SK-N-SH (cell line): Measurements from ENCODE around the gene ATF6B. TPM values are rescaled to one million over a fixed set of nuclear protein-coding genes. Genes with fewer than 3 reads are reported as not detected.

Experiments
- CTCF ChIA-PET: fragments of 300-600, 350-600 bp; formaldehyde crosslinking; extraction: SDS; loops from one replicate; lab custom pipeline; 2021; lab: Yijun Ruan, JAX
- POLR2A ChIA-PET: fragments of 350-600 bp; sonication (Branson Sonifier 250); formaldehyde crosslinking; extraction: SDS; loops from one replicate; lab custom pipeline; 2020; ENCODE audit warnings: antibody characterized with exemption, inconsistent platforms; lab: Yijun Ruan, JAX
- DNase-seq: peaks from one replicate; pipeline ENCODE4 v3.0.0; 2012
- H2AFZ ChIP-seq: fragments of 200-600 bp; sonication (generic); 2 replicates; pipeline ENCODE4 v1.8.1; 2016; ENCODE audit warnings: antibody characterized with exemption, mild to moderate bottlenecking, low read depth
- H3F3A ChIP-seq: fragments of 200-600 bp; sonication (generic); replicated peaks from 2 replicates; pipeline ENCODE3; 2016; ENCODE audit warnings: antibody characterized with exemption, mild to moderate bottlenecking; ENCODE audit not compliant: insufficient read depth
- H3K27ac ChIP-seq, 2 experiments: fragments of 200-500 bp in 1 of 2; fragments of 200-600 bp in 1 of 2; sonication (Bioruptor generic) in 1 of 2; sonication (generic), shearing (Covaris generic) in 1 of 2; 2 replicates each; pipeline versions ENCODE4 v1.5.1 to v1.6.1; 2014 to 2016; ENCODE audit warnings: low read depth in 2 of 2, inconsistent platforms in 1 of 2, low read length in 1 of 2, mild to moderate bottlenecking in 1 of 2, mixed read lengths in 1 of 2
- H3K27me3 ChIP-seq: fragments of 200-600 bp; sonication (generic), shearing (Covaris generic); 2 replicates; pipeline ENCODE4 v1.6.1; 2016; ENCODE audit warnings: mixed run types; ENCODE audit not compliant: insufficient read depth
- H3K36me3 ChIP-seq, 2 experiments: fragments of 200-500 bp in 1 of 2; fragments of 200-600 bp in 1 of 2; sonication (Bioruptor generic) in 1 of 2; sonication (generic) in 1 of 2; replicated peaks in 1 of 2; 2 replicates each; pipeline versions ENCODE3 to v1.5.1; 2014 to 2016; ENCODE audit warnings: low read length in 1 of 2, mild to moderate bottlenecking in 1 of 2; ENCODE audit not compliant: insufficient read depth in 2 of 2, control insufficient read depth in 1 of 2
- H3K4me1 ChIP-seq, 2 experiments: fragments of 200-500 bp in 1 of 2; fragments of 200-600 bp in 1 of 2; sonication (Bioruptor generic) in 1 of 2; sonication (generic), shearing (Covaris generic) in 1 of 2; 2 replicates each; pipeline versions ENCODE4 v1.5.1 to v1.6.1; 2014 to 2016; ENCODE audit warnings: low read depth in 1 of 2, low read length in 1 of 2, mixed run types in 1 of 2; ENCODE audit not compliant: insufficient read depth in 2 of 2, control insufficient read depth in 1 of 2
- H3K4me2 ChIP-seq: fragments of 200-600 bp; sonication (generic), shearing (Covaris generic); 2 replicates; pipeline ENCODE4 v1.6.1; 2017; ENCODE audit warnings: mixed run types
- H3K4me3 ChIP-seq, 2 experiments: fragments of 200-500 bp in 1 of 2; fragments of 200-600 bp in 1 of 2; sonication (Bioruptor generic) in 1 of 2; sonication (generic), shearing (Covaris generic) in 1 of 2; 2 replicates each; pipeline versions ENCODE4 v1.5.1 to v1.8.1; 2014 to 2016; ENCODE audit warnings: low read depth in 2 of 2, inconsistent platforms in 1 of 2, low read length in 1 of 2, mild to moderate bottlenecking in 1 of 2, mixed read lengths in 1 of 2, moderate library complexity in 1 of 2
- H3K79me2 ChIP-seq: fragments of 200-600 bp; sonication (generic); 2 replicates; pipeline ENCODE4 v1.8.1; 2017; ENCODE audit warnings: mild to moderate bottlenecking; ENCODE audit not compliant: insufficient read depth
- H3K9ac ChIP-seq: fragments of 200-600 bp; sonication (generic); 2 replicates; pipeline ENCODE4 v1.6.1; 2017; ENCODE audit warnings: mixed run types
- H3K9me2 ChIP-seq: fragments of 200-600 bp; sonication (generic); 2 replicates; pipeline ENCODE4 v1.6.1; 2017; ENCODE audit warnings: mixed run types
- H3K9me3 ChIP-seq: fragments of 200-600 bp; sonication (generic); 2 replicates; pipeline ENCODE4 v1.6.1; 2017; ENCODE audit warnings: mixed run types, mild to moderate bottlenecking, moderate library complexity
- H4K20me1 ChIP-seq: fragments of 200-600 bp; sonication (generic); 2 replicates; pipeline ENCODE4 v1.6.1; 2017; ENCODE audit warnings: mild to moderate bottlenecking, mixed run types; ENCODE audit not compliant: insufficient read depth
- ELF1 ChIP-seq: IDR thresholded peaks from 2 replicates; pipeline ENCODE4 v1.4.0; 2012
- EP300 ChIP-seq, 2 experiments: IDR thresholded peaks; 2 replicates each; pipeline versions ENCODE4 v1.4.0 to v1.6.1; 2012; ENCODE audit warnings: borderline replicate concordance in 1 of 2, low read depth in 1 of 2, low read length in 1 of 2
- FOSL2 ChIP-seq: IDR thresholded peaks from 2 replicates; pipeline ENCODE4 v1.4.0; 2012; ENCODE audit warnings: low read depth, mild to moderate bottlenecking, moderate library complexity, borderline replicate concordance
- FOXJ3 ChIP-seq: sonication (generic); formaldehyde crosslinking; IDR thresholded peaks from 2 replicates; pipeline ENCODE4 v1.5.1; 2020; ENCODE audit warnings: mild to moderate bottlenecking, missing genetic modification reagents
- FOXM1 ChIP-seq: IDR thresholded peaks from 2 replicates; pipeline ENCODE4 v1.4.0; 2012; ENCODE audit warnings: low read depth, mild to moderate bottlenecking
- GABPA ChIP-seq: IDR thresholded peaks from 2 replicates; pipeline ENCODE4 v1.4.0; 2012; ENCODE audit warnings: low read depth, mild to moderate bottlenecking
- GATA2 ChIP-seq: sonication (generic); formaldehyde crosslinking; IDR thresholded peaks from 2 replicates; pipeline ENCODE4 v1.5.0; 2020; ENCODE audit warnings: mild to moderate bottlenecking, missing genetic modification reagents
- IRF3 ChIP-seq: fragments of 150-350 bp; IDR thresholded peaks from 2 replicates; pipeline ENCODE4 v1.6.1; 2016; ENCODE audit warnings: mild to moderate bottlenecking, low read depth, low read length
- MXI1 ChIP-seq: IDR thresholded peaks from 2 replicates; pipeline ENCODE4 v1.6.1; 2012; ENCODE audit warnings: mild to moderate bottlenecking, low read depth, low read length, improper control_type of control experiment
- NFIC ChIP-seq: IDR thresholded peaks from 2 replicates; pipeline ENCODE4 v1.4.0; 2012; ENCODE audit warnings: borderline replicate concordance
- PBX3 ChIP-seq: IDR thresholded peaks from 2 replicates; pipeline ENCODE4; 2012
- RAD21 ChIP-seq: IDR thresholded peaks from 2 replicates; pipeline ENCODE4 v1.6.1; 2012; ENCODE audit warnings: mild to moderate bottlenecking, low read length
- SMC3 ChIP-seq: IDR thresholded peaks from 2 replicates; pipeline ENCODE4 v1.6.1; 2012; ENCODE audit warnings: low read depth, low read length, improper control_type of control experiment
- TAF1 ChIP-seq: IDR thresholded peaks from 2 replicates; pipeline ENCODE4 v1.6.1; 2012; ENCODE audit warnings: low read depth, mild to moderate bottlenecking, low read length, moderate library complexity, borderline replicate concordance
- TEAD4 ChIP-seq: IDR thresholded peaks from 2 replicates; pipeline ENCODE4 v1.4.0; 2012; ENCODE audit warnings: mild to moderate bottlenecking, borderline replicate concordance; ENCODE audit not compliant: insufficient read depth
- USF2 ChIP-seq: fragments of 150-350 bp; IDR thresholded peaks from 2 replicates; pipeline ENCODE4 v1.6.1; 2017; ENCODE audit warnings: antibody characterized with exemption, low read length, low read depth, borderline replicate concordance
- YY1 ChIP-seq: IDR thresholded peaks from 2 replicates; pipeline ENCODE4 v1.4.0; 2012; ENCODE audit warnings: low read depth, mild to moderate bottlenecking
- WGBS: methylation state at CpG from one replicate; pipeline ENCODE4 v1.1.6; 2017; ENCODE audit warnings: low lambda C conversion rate; 5-methylcytosine and 5-hydroxymethylcytosine counted together
- polyA plus RNA-seq, 3 experiments: library from polyadenylated mRNA; depleted of rRNA; stranded (reverse); fragments of >200 nt; gene quantifications; 2 replicates each; pipeline ENCODE4 v1.2.3, GENCODE V29; 2012

Gene ATF6B
- polyA plus RNA-seq, 1 of the 3 experiments (the other 2 are of a cell fraction), result 61.3 TPM

GRCh38 chr6:32092760-32093497 is 35.1 kb downstream of the ATF6B start:
- no peaks in the 10 kb centered on the region for H3K79me2 ChIP-seq
- no peak overlapping the region for H3K9ac ChIP-seq
- POLR2A ChIA-PET, result no interaction called here
- H3K4me1 ChIP-seq, result peaks cover 0 to 9% of the 10 kb centered on the region in 2 experiments; a peak in 1 of 4 replicates
- no peaks in the 10 kb centered on the region for H3K36me3 ChIP-seq
- H3F3A ChIP-seq, result no peaks in the 10 kb centered on the region
- H3K9me3 ChIP-seq, result no peaks in the 10 kb centered on the region
- DNase-seq, result no peak
- H3K9me2 ChIP-seq, result no peaks in the 10 kb centered on the region
- peaks cover 75% of the 10 kb centered on the region for H3K27me3 ChIP-seq
- no peaks in the 10 kb centered on the region for H4K20me1 ChIP-seq
- TF ChIP-seq ELF1, result no peak
- no peak for TF ChIP-seq TEAD4
- no peak for TF ChIP-seq FOSL2
- no peak for TF ChIP-seq EP300 (IDR thresholded peaks at IDR 0.05; ENCODE audit: borderline replicate concordance in 1 of 2, low read depth in 1 of 2, low read length in 1 of 2)
- no peak for TF ChIP-seq PBX3
- TF ChIP-seq NFIC, result no peak
- no peak for TF ChIP-seq YY1
- no peak for TF ChIP-seq SMC3
- TF ChIP-seq FOXM1, result no peak
- TF ChIP-seq IRF3, result no peak
- no peak for TF ChIP-seq RAD21
- TF ChIP-seq GABPA, result no peak
- no peak overlapping the region for H2AFZ ChIP-seq
- no peak overlapping the region for H3K27ac ChIP-seq
- CTCF ChIA-PET, result interaction anchor here (0.6 to 0.9 kb wide), 2 partner anchors 26 to 104 kb away, joined by 3 to 5 read pairs; no protein-coding TSS in a partner anchor
- 50% methylated on average over 8 of the region's 8 CpGs for WGBS
- H3K4me2 ChIP-seq, result 0 out of 2 replicates have a peak overlapping the region, but pooled peaks have one; percentile 11
- H3K4me3 ChIP-seq, result no peak overlapping the region

GRCh38 chr6:32089082-32089828 is 38.8 kb downstream of the ATF6B start:
- DNase-seq, result no peak
- CTCF ChIA-PET, result interaction anchor here (1.0 to 1.3 kb wide), 4 partner anchors 16 to 65 kb away, joined by 4 read pairs; no protein-coding TSS in a partner anchor
- TF ChIP-seq MXI1 (no peak), GATA2 (CRISPR knock-in tag) (no peak), RAD21 (no peak), TAF1 (no peak), USF2 (no peak), FOXJ3 (CRISPR knock-in tag) (no peak), YY1 (no peak), FOSL2 (no peak)
- TF ChIP-seq, all 33 proteins: peak for 0
- H3K27ac ChIP-seq, result no peak overlapping the region
- H2AFZ ChIP-seq, result no peak overlapping the region
- H3K4me1 ChIP-seq, result peaks cover 0 to 8% of the 10 kb centered on the region in 2 experiments; a peak in 2 of 4 replicates
- H3K9me2 ChIP-seq, result no peaks in the 10 kb centered on the region
- WGBS, result 34% methylated on average over 9 of the region's 10 CpGs
- H3K9ac ChIP-seq, result no peak overlapping the region
- POLR2A ChIA-PET, result no interaction called here
- no peaks in the 10 kb centered on the region for H3K79me2 ChIP-seq
- no peaks in the 10 kb centered on the region for H3K9me3 ChIP-seq
- H3F3A ChIP-seq, result no peaks in the 10 kb centered on the region
- peaks cover 53% of the 10 kb centered on the region for H3K27me3 ChIP-seq
- H3K36me3 ChIP-seq, result no peaks in the 10 kb centered on the region
- no peak overlapping the region for H3K4me3 ChIP-seq
- no peaks in the 10 kb centered on the region for H4K20me1 ChIP-seq
- H3K4me2 ChIP-seq, result no peak overlapping the region
